HG02623 (cell line): ENCODE results near the gene COPS4.
"Not testable (repeated sequence)": the region's sequence is repeated elsewhere in the genome, so short reads cannot be mapped to it uniquely, and the experiment has no call there.

Experiments
- ATAC-seq: cut with Tn5 transposase; IDR thresholded peaks from one replicate; pipeline ENCODE4 v1.9.1; 2021; ENCODE audit warnings: moderate library complexity; ENCODE audit not compliant: unreplicated experiment

Gene COPS4

DNA sequence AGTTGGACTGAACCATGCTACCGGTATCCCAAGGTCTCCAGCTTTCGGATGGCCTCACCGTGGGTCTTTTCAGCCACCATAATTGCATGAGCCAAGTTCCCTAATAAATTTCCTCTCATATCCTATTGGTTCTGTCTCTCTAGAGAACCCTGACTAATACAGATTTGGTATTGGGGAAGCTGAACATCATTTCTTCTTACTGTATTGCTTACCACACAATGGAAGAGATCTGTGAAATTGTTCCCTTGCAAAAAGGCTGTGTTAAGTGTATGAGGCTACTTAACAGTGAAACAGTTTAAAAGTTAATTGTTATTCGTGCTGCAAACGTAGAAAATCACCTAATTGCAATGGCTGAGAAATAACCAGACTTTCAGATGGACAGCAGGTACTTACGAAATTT, 45.6 kb downstream of the COPS4 start:
- ATAC-seq, result no peak

GRCh38 chr4:83082777-83083176, 47.8 kb downstream of the COPS4 start:
- ATAC-seq, result no peak

DNA sequence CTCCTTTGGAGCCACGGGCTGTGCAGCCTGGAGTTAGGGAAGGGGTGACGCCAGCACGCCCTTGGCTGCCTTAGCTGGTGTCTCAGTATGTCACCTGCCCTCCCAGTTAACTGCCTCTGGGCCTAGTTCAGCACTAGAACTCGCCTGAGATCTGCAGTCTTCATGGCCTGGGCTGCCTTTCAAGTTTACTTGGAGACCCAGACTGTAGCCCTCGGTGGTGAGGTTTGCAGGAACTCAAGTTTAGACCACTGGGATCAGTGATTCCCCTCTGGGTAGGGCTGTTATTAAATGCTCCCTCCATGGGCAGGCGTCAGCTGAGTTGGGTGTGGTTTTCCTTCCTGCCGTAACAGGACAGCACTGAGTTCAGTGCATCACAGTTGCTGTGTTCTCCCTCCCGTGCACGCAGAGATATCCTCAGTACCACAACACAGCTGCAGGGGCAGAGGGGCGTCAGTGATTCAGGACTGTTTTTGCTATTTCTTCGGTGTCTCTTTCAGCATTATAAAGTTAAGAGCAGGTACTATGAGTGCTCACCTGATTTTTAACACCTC, 49.0 kb downstream of the COPS4 start:
- no peak for ATAC-seq

- not testable (repeated sequence) for ATAC-seq
These were observed 50.0 kb downstream of the COPS4 start for GRCh38 chr4:83084956-83085355.

DNA sequence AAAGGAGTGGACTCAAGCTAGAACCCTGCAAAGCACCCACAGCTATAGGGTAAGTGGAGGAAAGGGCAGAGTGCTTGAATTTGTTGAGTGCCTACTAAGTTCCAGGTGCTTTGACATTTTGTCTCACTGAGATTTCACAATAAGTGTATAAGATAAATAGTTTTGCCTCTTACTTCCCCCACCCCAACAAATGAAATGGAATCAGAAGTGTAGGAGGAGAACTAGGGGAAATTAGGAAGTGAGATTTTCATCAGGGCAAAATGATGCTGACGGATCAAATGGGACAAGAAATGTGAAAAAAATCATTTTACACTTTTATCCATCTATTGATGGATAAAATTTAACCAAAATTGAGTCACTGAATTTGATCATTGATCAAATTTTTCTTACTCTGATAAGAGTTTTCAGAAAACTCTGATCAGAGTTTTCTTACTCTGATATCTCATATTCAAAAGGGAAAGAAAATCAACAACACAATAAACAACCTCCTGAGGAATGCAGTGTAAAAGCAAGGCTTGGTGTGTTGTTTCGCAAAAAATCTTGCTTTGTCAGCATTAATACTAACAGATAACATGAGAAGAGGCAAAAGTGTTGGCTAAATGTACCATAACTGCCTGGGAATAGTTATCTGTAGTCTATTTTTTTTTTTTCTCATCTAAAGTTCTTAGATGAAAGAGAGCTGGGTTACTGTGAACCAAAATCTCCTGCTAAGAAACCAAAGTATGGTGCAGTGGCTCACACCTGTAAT, 54.6 kb downstream of the COPS4 start:
- no peak for ATAC-seq

DNA sequence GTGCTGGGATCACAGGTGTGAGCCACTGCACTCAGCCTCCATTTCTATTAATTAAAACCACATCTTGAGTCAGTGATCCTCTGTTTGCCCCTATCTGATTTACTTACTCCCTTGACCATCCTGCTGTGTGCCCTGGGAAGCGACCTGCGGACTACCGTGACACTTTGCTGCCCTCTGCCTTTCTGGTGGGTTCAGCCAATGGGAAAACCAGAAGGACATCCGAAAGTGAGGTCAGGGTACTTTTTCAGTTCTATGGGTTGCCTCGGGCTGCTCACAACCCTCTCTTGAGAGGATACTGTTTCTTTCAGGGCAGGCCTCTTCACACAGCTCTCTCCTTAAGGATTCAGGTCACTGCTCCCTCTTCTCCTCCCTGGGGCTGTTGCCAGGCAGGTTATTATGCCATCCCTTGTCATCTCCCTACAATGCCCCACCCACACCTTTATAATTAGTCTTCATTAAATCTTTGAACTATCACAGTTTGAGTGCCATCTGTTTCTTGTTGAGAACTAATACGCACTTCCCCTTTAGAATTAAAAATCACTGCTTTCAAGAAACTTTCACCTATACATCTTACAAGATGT, 58.2 kb downstream of the COPS4 start:
- no peak for ATAC-seq

DNA sequence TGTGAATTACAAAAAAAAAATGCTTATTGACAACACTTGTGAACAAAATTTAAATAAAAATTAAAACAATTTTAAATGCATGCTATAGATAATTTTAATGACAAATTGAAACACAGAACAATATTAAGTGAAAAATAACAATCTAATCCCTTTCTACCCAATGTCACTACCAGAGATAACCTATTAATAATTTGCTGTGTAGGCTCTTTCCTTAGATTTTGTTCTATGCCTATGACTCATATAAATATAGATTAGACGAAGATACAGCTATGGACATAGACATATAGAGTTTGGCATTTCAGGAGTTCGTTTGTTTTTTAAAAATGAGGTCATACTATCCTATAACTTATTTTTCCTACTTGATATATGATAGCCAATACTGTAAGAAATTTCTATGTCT, 61.4 kb downstream of the COPS4 start:
- ATAC-seq, result no peak

DNA sequence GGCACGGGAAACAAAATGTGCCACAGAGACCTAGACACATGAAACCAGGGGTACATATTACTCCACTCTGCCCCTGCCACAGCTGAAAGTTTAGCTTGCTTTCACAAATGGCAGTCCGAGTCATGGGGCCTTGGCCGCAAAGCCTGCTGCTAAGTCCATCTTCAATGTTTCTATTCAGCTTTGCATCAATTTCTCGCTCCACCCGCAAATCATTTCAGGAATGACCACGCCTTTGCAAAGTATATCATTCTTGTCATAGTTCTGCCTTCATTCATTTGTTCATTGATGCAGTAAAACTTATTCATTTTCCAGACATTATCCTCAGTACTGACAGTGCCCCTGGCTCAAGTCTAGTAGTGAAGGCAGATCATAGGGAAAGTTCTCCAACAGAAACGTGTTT, 70.0 kb downstream of the COPS4 start:
- no peak for ATAC-seq

- no peak for ATAC-seq
These were observed 72.6 kb downstream of the COPS4 start for GRCh38 chr4:83107631-83108030.

DNA sequence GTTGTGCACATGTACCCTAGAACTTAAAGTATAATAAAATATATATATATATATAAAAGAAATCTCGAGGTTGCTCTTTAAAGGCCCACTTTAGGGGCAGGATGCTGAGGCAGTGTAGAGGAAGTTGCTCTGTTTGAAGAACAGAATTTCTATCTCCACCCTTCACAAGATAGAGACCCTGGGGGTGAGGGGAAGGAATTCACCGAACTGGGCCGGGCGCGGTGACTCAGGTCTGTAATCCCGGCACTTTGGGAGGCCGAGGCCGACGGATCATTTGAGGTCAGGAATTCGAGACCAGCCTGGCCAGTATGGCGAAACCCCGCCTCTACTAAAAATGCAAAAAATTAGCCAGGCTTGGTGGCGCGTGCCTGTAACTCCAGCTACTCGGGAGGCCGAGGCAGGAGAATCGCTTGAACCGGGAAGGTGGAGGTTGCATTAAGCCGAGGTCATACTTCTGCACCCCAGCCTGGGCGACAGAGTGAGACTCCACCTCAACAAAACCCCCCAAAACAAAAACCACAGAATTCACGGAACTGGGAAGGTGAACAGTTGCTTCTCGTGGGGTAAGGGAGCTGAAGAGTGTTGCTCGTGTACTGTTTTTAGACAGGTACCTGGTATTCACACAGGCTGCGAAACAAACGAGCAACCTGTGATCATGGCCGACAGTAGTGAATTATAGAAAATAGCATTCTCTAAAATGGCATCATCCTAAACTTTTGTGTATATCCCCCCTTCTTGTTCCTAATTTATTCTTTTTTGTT, 73.3 kb downstream of the COPS4 start:
- ATAC-seq, result no peak

GRCh38 chr4:83109480-83110222, 74.7 kb downstream of the COPS4 start:
- peak; percentile 5 for ATAC-seq

GRCh38 chr4:83110223-83110945, 75.4 kb downstream of the COPS4 start:
- peak; percentile 60 for ATAC-seq

GRCh38 chr4:83110970-83111750, 76.2 kb downstream of the COPS4 start:
- ATAC-seq, result no peak

DNA sequence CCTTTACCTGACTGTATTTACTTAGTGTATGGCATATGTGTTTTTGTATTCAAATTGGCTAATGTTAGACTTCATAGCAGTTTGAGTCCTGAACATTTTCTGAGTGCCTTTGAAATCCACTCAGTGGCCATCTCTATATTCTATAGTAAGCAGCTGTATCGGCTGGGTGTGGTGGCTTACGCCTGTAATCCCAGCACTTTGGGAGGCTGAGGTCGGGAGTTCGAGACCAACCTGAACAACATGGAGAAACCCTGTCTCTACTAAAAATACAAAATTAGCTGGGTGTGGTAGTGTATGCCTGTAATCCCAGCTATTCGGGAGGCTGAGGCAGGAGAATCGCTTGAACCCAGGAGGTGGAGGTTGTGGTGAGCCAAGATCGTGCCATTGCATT, 76.8 kb downstream of the COPS4 start:
- not testable (repeated sequence) for ATAC-seq

GRCh38 chr4:83112231-83112630, 77.2 kb downstream of the COPS4 start:
- ATAC-seq, result no peak

GRCh38 chr4:83112678-83113428, 77.9 kb downstream of the COPS4 start:
- ATAC-seq, result no peak

DNA sequence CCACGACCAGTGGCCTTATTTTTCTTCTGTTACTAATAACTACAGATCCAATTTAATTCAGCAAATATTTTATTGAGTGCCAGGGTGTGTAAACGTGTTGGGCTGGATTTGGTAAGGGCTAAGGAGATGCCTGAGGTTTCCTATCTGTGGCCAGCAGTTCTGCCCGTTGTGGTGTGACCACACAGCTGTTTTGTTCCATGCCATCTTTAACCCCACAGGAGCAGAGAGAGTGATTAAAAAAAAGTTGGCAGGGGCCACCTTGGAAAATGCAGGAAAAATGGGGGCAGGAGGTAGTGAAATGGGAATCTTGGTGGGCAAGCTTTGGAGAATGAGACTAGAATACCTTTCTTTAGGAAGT, 78.4 kb downstream of the COPS4 start:
- ATAC-seq, result no peak

- ATAC-seq, result peak; percentile 43
These were observed 79.6 kb downstream of the COPS4 start, which contains the start of gene PLAC8 for GRCh38 chr4:83114576-83114975. Gene PLAC8, minus strand, starts transcription at chr4:83114729. Its CDS starts 6,808 bp downstream, at chr4:83107921.

DNA sequence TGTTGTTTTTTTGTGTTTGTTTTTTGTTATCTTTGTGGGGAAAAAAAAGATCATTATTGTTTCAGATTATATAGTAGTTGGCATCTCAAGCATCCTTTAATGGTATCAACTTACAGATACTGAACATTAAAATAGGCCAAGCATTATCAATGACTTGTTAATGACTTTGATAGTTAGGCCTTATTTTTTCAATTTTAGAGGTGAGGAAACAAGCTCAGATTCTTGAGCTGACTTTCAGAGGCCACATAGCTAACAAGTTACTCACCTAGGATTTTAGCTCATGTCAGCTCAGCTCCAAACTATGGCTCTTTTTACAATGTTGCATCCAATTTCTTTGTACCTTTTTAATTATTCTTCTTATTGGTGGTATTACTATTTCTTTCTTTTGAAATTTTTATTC, 80.0 kb downstream of the COPS4 start:
- no peak for ATAC-seq
